Ascending aorta (tissue), 2 donors: Measurements from ENCODE around the gene PSMB2. TPM values are rescaled to one million over a fixed set of nuclear protein-coding genes. Genes with fewer than 3 reads are reported as not detected.

Experiments used
- DNase-seq, 2 donors: peaks; one replicate each; pipeline ENCODE4 v3.0.0-alpha.2; 2019; ENCODE audit warnings: low spot score in 2 of 2
- H3K27ac ChIP-seq, 2 donors: fragments of 200-600 bp; sonication (generic); one replicate each; pipeline ENCODE4 v1.5.1; 2016 to 2017; ENCODE audit warnings: mild to moderate bottlenecking in 1 of 2
- H3K27me3 ChIP-seq: fragments of 200-600 bp; sonication (generic); one replicate; pipeline ENCODE4 v1.5.1; 2017
- H3K36me3 ChIP-seq, 2 donors: fragments of 200-600 bp; sonication (generic); one replicate each; pipeline ENCODE4 v1.5.1; 2016
- H3K4me1 ChIP-seq, 2 donors: fragments of 200-600 bp; sonication (generic); one replicate each; pipeline ENCODE4 v1.5.1; 2016 to 2017; ENCODE audit warnings: mild to moderate bottlenecking in 1 of 2
- H3K4me3 ChIP-seq, 2 donors: fragments of 200-600 bp; sonication (generic); one replicate each; pipeline ENCODE4 v1.5.1; 2016 to 2017; ENCODE audit warnings: mild to moderate bottlenecking in 1 of 2
- H3K9me3 ChIP-seq, 2 donors: fragments of 200-600 bp; sonication (generic); one replicate each; pipeline ENCODE4 v1.5.1; 2016
- CTCF ChIP-seq, 3 experiments: fragments of 200-600 bp in 2 of 3; fragments of 450-650 bp in 1 of 3; sonication (generic) in 2 of 3; IDR thresholded peaks; one replicate each; pipeline ENCODE4 v1.5.1; 2016 to 2019; ENCODE audit warnings: antibody characterized with exemption in 3 of 3, mild to moderate bottlenecking in 1 of 3, moderate library complexity in 1 of 3
- intact Hi-C: fragments of 100-400 bp; cut with DNase I; formaldehyde crosslinking; loops from one replicate; pipeline ENCODE4 v1.15.1; 2023
- total RNA-seq: library from RNA; depleted of rRNA; stranded (reverse); fragments of >200 nt; gene quantifications from one replicate; pipeline ENCODE4 v1.1.0, GENCODE V29; 2016

Gene PSMB2
- total RNA-seq, 1 donor from 2014 or later, result 54.0 TPM

DNA sequence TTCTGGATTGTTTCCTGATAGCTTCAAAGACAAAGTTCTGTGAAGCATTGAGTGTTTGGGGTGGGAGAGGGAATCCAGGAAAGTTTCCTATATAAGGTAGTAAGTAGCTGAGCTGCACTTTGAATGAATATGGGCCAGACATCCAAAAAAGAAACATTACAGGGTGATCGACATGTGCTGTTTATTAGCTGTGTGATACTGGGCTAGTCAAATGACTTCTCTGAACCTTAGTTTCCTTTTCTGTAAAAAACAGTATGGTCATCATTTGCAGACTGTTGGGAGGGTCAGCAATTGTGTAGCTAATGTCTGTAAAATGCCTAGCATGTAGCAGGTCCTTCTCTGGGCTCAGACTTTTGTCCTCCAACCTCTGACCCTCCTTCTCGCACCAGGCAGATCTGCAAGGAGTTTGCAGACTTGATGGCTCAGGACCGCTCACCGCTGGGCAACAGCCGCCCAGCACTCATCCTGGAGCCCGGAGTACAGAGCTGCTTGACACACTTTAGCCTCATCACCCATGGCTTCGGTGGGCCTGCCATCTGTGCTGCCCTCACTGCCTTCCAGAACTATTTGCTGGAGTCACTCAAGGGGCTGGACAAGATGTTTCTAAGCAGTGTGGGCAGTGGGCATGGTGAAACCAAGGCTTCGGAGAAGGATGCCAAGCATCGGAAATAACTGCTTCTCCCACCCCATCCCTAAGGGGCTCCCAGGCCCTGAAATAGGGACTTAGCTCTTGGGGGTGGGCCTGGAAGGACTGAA lies 47.1 kb downstream of the PSMB2 start:
- Histone ChIP-seq H3K4me3 (no peak overlapping the region), H3K36me3 (peaks cover 0 to 8% of the 10 kb centered on the region in 2 donors), H3K27ac (no peak overlapping the region), H3K27me3 (no peaks in the 10 kb centered on the region), H3K9me3 (no peaks in the 10 kb centered on the region), H3K4me1 (no peaks in the 10 kb centered on the region)
- TF ChIP-seq CTCF (IDR thresholded peaks at IDR 0.05), result no peak
- DNase-seq, result no peak
- intact Hi-C loops, result no loop called here

DNA sequence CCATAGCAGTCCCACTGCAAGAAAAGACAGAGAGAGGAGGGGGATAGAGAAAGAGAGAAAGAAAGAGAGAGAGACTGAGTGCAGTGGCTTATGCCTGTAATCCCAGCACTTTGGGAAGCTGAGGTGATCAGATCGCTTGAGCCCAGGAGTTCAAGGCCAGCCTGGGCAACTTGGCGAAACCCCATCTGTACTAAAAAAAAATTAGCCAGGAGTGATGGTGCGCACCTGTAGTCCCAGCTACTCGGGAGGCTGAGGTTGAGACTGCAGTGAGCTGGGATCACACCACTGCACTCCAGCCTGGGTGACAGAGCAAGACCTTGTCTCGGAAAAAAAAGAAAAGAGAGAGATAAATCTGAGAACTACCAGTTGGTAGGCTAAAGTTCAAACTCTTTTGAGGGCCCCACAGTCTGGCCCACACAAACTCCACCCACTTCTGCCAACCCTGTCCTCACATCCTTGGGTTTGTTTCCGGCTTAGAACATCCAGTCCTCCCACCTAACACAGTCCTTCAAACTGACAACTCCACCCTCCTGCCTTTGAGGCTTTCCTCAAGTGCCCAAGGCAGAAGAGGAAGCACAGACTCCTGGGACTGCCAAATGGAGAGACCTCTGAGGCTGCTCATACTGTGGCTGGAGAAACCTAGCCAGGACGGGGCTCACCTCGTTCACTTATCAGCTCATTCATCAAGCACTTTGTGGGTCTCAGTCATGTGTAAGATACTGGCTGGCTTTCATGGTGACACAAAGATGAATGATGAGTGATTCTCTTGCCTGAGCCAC lies 48.1 kb downstream of the PSMB2 start:
- no peaks in the 10 kb centered on the region for H3K4me1 ChIP-seq
- no peak overlapping the region for H3K27ac ChIP-seq
- no peaks in the 10 kb centered on the region for H3K9me3 ChIP-seq
- peaks cover 0 to 5% of the 10 kb centered on the region in 2 donors for H3K36me3 ChIP-seq
- no peak for DNase-seq
- no peak for TF ChIP-seq CTCF (IDR thresholded peaks at IDR 0.05)
- H3K4me3 ChIP-seq, result no peak overlapping the region
- intact Hi-C loops, result no loop called here
- H3K27me3 ChIP-seq, result no peaks in the 10 kb centered on the region

DNA sequence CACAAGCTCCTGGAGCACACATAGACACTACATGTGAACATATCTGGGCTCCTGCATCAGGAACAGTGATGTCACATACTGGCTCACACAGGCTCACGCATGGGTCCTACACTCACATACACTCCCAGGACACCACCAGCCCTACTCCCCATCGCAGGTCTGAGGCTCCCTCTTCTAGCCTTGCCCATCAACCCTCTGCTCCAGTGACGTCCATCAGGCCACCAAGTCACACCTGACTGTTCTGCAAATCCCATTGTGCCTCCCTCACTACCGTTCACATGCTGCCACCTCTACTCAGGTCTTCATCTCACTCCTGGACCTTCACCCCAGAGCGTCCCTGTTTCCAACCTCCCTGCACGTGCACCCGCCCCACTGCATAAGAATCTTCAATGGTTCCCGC lies 50.1 kb downstream of the PSMB2 start:
- no peak for TF ChIP-seq CTCF (IDR thresholded peaks at IDR 0.05)
- intact Hi-C loops, result no loop called here
- no peak for DNase-seq
- no peaks in the 10 kb centered on the region for H3K9me3 ChIP-seq
- peaks cover 0 to 5% of the 10 kb centered on the region in 2 donors for H3K36me3 ChIP-seq
- no peaks in the 10 kb centered on the region for H3K27me3 ChIP-seq
- H3K27ac ChIP-seq, result no peak overlapping the region
- H3K4me1 ChIP-seq, result no peaks in the 10 kb centered on the region
- no peak overlapping the region for H3K4me3 ChIP-seq

DNA sequence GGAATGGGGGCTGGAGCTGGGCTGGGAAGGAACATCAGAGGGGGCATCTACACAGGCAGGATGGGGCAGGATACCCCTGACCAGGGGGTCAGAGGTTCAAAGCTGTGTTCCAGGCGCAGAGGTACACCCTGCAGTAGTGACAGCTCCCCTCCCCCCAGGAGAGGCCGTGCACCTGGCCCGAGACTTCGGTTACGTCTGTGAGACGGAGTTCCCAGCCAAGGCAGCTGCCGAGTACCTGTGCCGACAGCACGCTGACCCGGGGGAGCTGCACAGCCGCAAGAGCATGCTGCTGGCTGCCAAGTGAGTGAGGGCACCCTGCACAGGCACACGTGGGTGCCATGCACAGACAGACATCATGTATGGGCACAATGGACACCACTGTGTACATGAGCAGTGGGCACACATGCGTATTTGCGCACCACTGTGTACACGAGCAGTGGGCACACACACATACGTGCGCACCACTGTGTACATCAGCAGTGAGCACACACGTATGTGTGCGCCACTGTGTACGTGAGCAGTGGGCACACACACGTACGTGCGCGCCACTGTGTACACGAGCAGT lies 50.8 kb downstream of the PSMB2 start:
- Histone ChIP-seq H3K27me3 (no peaks in the 10 kb centered on the region), H3K27ac (no peak overlapping the region), H3K4me1 (no peaks in the 10 kb centered on the region), H3K4me3 (no peak overlapping the region), H3K9me3 (no peaks in the 10 kb centered on the region), H3K36me3 (peaks cover 0 to 5% of the 10 kb centered on the region in 2 donors)
- intact Hi-C loops, result no loop called here
- no peak for DNase-seq
- no peak for TF ChIP-seq CTCF (IDR thresholded peaks at IDR 0.05)

GRCh38 chr1:35589516-35590427 lies 51.6 kb downstream of the PSMB2 start:
- Histone ChIP-seq H3K27me3 (no peaks in the 10 kb centered on the region), H3K27ac (no peak overlapping the region), H3K4me3 (no peak overlapping the region), H3K4me1 (no peaks in the 10 kb centered on the region), H3K9me3 (no peaks in the 10 kb centered on the region), H3K36me3 (peaks cover 0 to 5% of the 10 kb centered on the region in 2 donors)
- DNase-seq, result no peak
- TF ChIP-seq CTCF (IDR thresholded peaks at IDR 0.05), result no peak
- intact Hi-C loops, result no loop called here
